HFFc6 (cell line): ENCODE measurements around the gene PAPSS2. TPM values are rescaled to one million over a fixed set of nuclear protein-coding genes. Genes with fewer than 3 reads are reported as not detected.

Experiments used
- DNase-seq: peaks from one replicate; pipeline ENCODE4 v3.0.0-alpha.2; 2018
- H3K27ac Mint-ChIP-seq: 2 replicates; pipeline ENCODE4 v1.8.0; 2020; ENCODE audit warnings: mild to moderate bottlenecking, mixed read lengths
- H3K27me3 Mint-ChIP-seq: 2 replicates; pipeline ENCODE4 v1.8.0; 2021; ENCODE audit warnings: mild to moderate bottlenecking, moderate library complexity, mixed read lengths; ENCODE audit not compliant: insufficient read depth
- H3K36me3 Mint-ChIP-seq: 2 replicates; pipeline ENCODE4 v1.8.0; 2021; ENCODE audit warnings: low read depth, mixed read lengths
- H3K4me1 Mint-ChIP-seq: 2 replicates; pipeline ENCODE4 v1.8.0; 2020; ENCODE audit warnings: low read depth, mixed read lengths
- H3K4me3 Mint-ChIP-seq: 2 replicates; pipeline ENCODE4 v1.8.0; 2020; ENCODE audit warnings: mild to moderate bottlenecking, moderate library complexity, mixed read lengths
- H3K9me3 Mint-ChIP-seq: 2 replicates; pipeline ENCODE4 v1.8.0; 2020; ENCODE audit warnings: mild to moderate bottlenecking, mixed read lengths
- total RNA-seq, 6 experiments: library from RNA; stranded (reverse); fragmentation: NEBNext Ultra II Directional; extraction: Animal tissue kit (Norgen Biotek cat#: 25700); gene quantifications; 2 replicates in 1 of 6; 3 replicates in 5 of 6; pipeline ENCODE4 v1.2.3, GENCODE V29; 2021
- TF ChIP-seq, protein P1 (sequence below): fragments of 200-600 bp; sonication (generic); IDR thresholded peaks from 2 replicates; pipeline ENCODE4 v1.5.0; 2021; ENCODE audit warnings: antibody characterized with exemption, mild to moderate bottlenecking

PAPSS2 gene
- total RNA-seq, 6 experiments from 2014 or later = 388 to 630 (median 429) TPM

DNA sequence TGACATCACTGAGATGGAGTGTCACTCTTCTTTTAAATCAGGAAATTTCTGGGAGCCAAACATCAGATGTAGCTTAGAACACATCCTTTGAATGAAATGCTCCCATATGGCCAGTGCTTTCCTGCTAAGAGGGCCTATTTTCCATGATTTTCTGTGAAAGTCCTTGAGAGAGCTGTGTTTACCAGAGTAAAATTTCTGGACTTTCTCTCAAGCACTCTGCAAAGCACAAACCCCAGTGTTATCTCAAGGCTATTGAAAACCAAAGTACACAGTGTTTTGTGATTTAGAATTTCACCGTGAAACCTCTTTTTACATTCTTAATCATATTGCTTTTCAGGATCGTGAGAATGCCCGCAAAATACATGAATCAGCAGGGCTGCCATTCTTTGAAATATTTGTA, 54.0 kb downstream of the PAPSS2 start:
- peaks cover 5% of the 10 kb centered on the region; the same call in 1 of the 2 replicates for H3K4me1 Mint-ChIP-seq
- H3K27me3 Mint-ChIP-seq = no peaks in the 10 kb centered on the region
- TF ChIP-seq, protein P1, sequence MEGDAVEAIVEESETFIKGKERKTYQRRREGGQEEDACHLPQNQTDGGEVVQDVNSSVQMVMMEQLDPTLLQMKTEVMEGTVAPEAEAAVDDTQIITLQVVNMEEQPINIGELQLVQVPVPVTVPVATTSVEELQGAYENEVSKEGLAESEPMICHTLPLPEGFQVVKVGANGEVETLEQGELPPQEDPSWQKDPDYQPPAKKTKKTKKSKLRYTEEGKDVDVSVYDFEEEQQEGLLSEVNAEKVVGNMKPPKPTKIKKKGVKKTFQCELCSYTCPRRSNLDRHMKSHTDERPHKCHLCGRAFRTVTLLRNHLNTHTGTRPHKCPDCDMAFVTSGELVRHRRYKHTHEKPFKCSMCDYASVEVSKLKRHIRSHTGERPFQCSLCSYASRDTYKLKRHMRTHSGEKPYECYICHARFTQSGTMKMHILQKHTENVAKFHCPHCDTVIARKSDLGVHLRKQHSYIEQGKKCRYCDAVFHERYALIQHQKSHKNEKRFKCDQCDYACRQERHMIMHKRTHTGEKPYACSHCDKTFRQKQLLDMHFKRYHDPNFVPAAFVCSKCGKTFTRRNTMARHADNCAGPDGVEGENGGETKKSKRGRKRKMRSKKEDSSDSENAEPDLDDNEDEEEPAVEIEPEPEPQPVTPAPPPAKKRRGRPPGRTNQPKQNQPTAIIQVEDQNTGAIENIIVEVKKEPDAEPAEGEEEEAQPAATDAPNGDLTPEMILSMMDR = no peak
- DNase-seq = no peak
- H3K36me3 Mint-ChIP-seq = peaks cover 64% of the 10 kb centered on the region
- no peaks in the 10 kb centered on the region for H3K9me3 Mint-ChIP-seq
- no peak overlapping the region for H3K4me3 Mint-ChIP-seq
- H3K27ac Mint-ChIP-seq = peak overlapping the region; percentile 19; the same call in 1 of the 2 replicates

DNA sequence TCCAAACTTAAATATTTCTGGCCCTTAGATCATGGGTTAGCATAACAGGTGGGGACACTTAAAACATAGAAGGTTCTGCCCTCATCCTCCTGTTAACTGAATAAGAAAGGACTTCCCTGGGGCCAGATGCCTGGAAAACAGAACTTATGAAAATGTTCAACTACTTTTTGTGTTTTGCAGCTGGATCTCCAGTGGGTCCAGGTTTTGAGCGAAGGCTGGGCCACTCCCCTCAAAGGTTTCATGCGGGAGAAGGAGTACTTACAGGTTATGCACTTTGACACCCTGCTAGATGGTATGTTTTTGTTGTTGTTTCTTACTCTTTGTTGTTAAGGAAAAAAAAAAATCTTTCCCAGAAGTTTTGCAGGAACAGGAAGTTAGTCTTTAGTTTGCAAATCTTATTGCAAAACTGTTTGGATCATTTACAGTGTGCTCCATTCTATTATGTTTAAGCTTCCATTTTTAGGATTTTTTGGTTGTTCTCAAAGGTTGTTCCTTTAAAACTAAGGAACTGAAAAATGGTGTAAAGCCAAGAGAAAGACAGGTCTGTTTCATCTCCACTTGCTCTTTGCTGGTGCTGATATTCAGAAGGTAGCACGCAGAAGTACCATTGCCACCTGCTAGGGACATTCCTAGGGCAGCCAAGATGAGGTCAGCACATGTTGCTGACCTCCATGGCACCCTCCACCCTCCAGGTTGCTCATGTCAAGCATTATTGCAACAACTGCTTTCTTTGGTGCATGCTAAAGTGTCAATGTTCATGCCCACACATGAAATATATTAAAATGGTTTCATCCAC, 56.1 kb downstream of the PAPSS2 start:
- no peak for DNase-seq
- H3K9me3 Mint-ChIP-seq = no peaks in the 10 kb centered on the region
- peak overlapping the region; percentile 43; the same call in 1 of the 2 replicates for H3K27ac Mint-ChIP-seq
- no peak overlapping the region for H3K4me3 Mint-ChIP-seq
- H3K27me3 Mint-ChIP-seq = no peaks in the 10 kb centered on the region
- H3K4me1 Mint-ChIP-seq = peaks cover 10% of the 10 kb centered on the region
- H3K36me3 Mint-ChIP-seq = peaks cover 65% of the 10 kb centered on the region
- TF ChIP-seq, protein P1 = no peak

DNA sequence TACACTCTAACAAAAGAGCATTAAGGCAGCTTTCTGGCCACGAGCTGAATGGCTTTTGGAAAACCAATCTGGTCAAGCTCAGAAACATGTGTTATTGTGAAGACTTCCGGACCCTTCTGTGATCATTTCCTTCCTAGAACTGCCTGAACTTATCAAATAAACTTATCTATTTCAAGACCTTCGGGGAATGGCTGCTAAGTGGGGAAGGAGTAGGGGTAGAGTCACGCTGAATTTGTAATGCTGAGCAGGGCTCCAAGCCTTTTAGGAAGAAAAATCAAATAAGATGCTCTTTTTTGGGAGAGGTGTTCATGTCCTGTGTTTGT, 56.6 kb downstream of the PAPSS2 start:
- Mint-ChIP-seq H3K4me3 (no peak overlapping the region), H3K9me3 (no peaks in the 10 kb centered on the region), H3K36me3 (peaks cover 70% of the 10 kb centered on the region), H3K4me1 (peaks cover 15% of the 10 kb centered on the region), H3K27ac (no peak overlapping the region; the same call in 1 of the 2 replicates), H3K27me3 (no peaks in the 10 kb centered on the region)
- DNase-seq = no peak
- TF ChIP-seq, protein P1 = no peak

DNA sequence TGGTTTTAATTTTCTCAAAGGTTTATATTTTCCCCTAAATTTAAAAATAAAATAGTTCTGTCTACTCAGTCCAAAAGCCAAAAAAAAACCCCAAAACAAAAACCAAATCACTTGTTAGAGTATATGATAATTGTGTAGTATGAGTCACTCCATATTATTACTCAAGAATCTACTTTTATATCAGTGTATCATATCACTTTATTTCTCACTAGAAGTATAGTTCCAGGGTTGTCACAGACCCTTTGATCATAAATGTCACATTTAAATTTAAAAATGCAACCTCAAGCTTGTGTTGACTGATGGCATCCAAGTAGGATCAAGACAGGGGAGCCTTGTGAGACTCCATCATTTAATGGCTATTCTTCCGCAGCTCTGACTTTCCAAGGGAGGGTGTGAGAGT, 61.0 kb downstream of the PAPSS2 start:
- Mint-ChIP-seq H3K9me3 (no peaks in the 10 kb centered on the region), H3K36me3 (peaks cover 59% of the 10 kb centered on the region), H3K27me3 (no peaks in the 10 kb centered on the region; the same call in 1 of the 2 replicates), H3K4me3 (no peak overlapping the region), H3K4me1 (peaks cover 45% of the 10 kb centered on the region), H3K27ac (no peak overlapping the region; the same call in 1 of the 2 replicates)
- TF ChIP-seq, protein P1 = no peak
- no peak for DNase-seq

DNA sequence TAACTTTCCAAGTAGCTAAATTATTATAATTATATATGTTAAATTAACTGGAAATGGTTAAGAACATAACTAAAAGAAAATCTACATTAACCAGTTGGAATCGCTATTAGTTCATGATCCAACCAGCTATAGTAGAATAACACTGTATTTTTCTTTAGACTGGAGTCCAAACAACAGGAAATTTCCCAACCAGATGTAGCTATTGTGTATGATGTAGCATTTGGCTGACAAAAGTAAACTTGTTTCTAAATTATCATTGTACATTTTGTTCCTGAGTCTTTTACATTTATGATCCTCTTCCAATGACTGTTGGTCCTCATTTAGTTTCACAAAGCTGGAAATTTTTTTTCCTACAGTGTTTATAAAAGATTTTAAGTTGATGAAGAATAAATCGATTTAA, 62.1 kb downstream of the PAPSS2 start:
- Mint-ChIP-seq H3K36me3 (peaks cover 47% of the 10 kb centered on the region), H3K9me3 (no peaks in the 10 kb centered on the region), H3K4me1 (peaks cover 45% of the 10 kb centered on the region), H3K27me3 (no peaks in the 10 kb centered on the region; the same call in 1 of the 2 replicates), H3K27ac (peak overlapping the region; percentile 4; the same call in 1 of the 2 replicates), H3K4me3 (no peak overlapping the region)
- DNase-seq = no peak
- TF ChIP-seq, protein P1 = no peak
